GM12891 (cell line): ENCODE data around the gene PEX14.

Experiments
- DNase-seq: peaks from one replicate; pipeline ENCODE4 v3.0.0; 2011; ENCODE audit warnings: low spot score; ENCODE audit not compliant: insufficient read length
- FAIRE-seq: peaks from 2 replicates; lab custom pipeline; 2011; peaks lifted over from hg19 to GRCh38; lab: Jason Lieb, UNC
- PAX5 ChIP-seq: IDR thresholded peaks from 2 replicates; pipeline ENCODE4 v1.6.1; 2011; ENCODE audit warnings: low read length, moderate library complexity, mild to moderate bottlenecking; ENCODE audit not compliant: insufficient read depth, severe bottlenecking
- POLR2A ChIP-seq: IDR thresholded peaks from 2 replicates; pipeline ENCODE4 v1.6.1; 2011; ENCODE audit warnings: low read depth, low read length, control low read depth
- POLR2AphosphoS5 ChIP-seq: IDR thresholded peaks from 2 replicates; pipeline ENCODE4 v1.6.1; 2011; ENCODE audit warnings: low read depth, low read length, control low read depth
- POU2F2 ChIP-seq: IDR thresholded peaks from 2 replicates; pipeline ENCODE4 v1.6.1; 2011; ENCODE audit warnings: low read depth, mild to moderate bottlenecking, control low read depth, low read length, moderate library complexity
- SPI1 ChIP-seq: IDR thresholded peaks from 2 replicates; pipeline ENCODE4 v1.6.1; 2011; ENCODE audit warnings: low read depth, low read length, control low read depth
- TAF1 ChIP-seq: IDR thresholded peaks from 2 replicates; pipeline ENCODE4 v1.6.1; 2011; ENCODE audit warnings: low read depth, low read length, control low read depth

PEX14 gene

DNA sequence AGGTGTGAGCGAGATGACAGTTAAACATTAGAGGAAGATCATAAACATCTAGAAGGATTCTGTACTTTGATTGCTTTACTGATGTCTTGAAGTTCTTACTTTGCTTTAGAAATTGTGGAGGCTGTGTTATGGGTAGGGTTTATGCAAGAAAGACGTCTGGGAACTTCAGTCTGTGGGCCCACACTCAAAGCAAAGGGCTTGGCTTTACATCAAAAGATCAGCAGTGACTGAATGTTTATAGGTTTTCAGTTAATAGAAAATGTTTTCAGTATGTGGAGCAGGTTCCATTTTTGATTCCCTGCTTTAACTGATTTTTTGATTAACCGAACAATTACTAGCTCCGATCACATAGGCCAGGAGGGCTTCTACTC lies 31.9 kb downstream of the PEX14 start:
- no peak for FAIRE-seq
- DNase-seq, result no peak
- TF ChIP-seq TAF1, result no peak
- no peak for TF ChIP-seq POLR2AphosphoS5
- no peak for TF ChIP-seq POLR2A
- TF ChIP-seq SPI1, result no peak
- no peak for TF ChIP-seq PAX5
- TF ChIP-seq POU2F2, result no peak

DNA sequence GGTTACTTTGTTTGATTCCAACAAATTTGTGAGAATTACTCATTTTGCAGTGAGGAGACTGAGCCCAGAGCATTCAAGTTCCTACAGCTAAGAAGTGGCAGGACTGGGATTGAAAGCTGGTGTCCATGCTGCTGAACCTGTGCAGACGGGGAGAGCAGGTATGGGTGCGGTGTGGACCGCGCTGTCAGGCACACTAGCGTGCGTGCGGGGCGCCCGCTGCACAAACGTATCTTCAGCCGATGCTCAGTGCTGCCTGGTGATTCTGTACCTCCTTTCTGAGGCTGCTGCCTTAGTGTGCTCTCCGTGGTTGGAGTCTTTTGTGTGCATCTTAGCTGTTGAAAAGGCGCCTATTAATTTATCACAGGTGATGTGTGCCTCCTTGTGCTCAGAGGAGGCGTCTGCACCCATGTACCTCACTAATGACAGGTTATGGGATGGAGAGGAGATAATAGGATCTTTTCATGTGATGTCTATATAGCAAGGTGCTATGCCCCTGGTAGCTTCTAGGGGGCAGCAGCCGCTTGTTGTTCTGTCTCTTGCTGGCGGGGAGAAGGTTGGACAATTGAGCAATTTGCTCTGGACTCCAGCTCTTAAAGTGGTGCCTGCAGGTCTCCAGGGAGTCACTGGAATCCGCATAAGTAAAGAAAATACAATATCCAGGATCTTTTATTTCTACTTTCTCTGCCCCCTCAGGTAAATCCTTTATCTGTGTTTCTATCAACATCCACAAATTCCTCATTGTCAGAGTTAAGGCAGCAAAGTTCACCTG lies 32.5 kb downstream of the PEX14 start:
- DNase-seq, result peak; percentile 47

DNA sequence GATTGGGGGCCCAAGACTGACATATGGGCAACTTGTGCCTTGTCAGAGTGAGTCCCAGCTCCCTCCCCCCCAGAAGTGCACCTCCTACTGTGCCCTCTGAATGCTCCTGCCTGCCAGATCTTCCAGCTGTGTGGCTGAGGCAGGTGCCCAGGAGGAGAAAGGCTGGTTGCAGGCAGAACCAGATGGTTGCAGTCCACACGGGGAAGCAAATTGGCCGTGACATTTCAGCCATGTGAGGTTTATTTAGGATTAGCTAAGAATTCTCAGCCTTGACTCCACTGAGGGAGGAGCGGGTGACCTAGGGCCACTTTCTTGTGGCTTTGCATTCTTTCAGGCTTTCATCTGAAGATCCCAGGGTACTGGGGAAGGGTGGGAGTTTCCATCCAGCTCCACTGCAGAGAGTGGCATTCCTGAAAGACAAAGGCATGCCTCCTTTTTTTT lies 33.8 kb downstream of the PEX14 start:
- TF ChIP-seq TAF1, result no peak
- TF ChIP-seq POU2F2, result no peak
- TF ChIP-seq POLR2A, result no peak
- TF ChIP-seq SPI1, result no peak
- TF ChIP-seq PAX5, result no peak
- TF ChIP-seq POLR2AphosphoS5, result no peak
- FAIRE-seq (no peak), DNase-seq (no peak)

More for the DNA sequence above, 32.5 kb downstream of the PEX14 start:
- TF ChIP-seq PAX5 (no peak), SPI1 (no peak), POLR2AphosphoS5 (no peak), TAF1 (no peak), POLR2A (no peak), POU2F2 (no peak)
- FAIRE-seq, result peak; percentile 70

DNA sequence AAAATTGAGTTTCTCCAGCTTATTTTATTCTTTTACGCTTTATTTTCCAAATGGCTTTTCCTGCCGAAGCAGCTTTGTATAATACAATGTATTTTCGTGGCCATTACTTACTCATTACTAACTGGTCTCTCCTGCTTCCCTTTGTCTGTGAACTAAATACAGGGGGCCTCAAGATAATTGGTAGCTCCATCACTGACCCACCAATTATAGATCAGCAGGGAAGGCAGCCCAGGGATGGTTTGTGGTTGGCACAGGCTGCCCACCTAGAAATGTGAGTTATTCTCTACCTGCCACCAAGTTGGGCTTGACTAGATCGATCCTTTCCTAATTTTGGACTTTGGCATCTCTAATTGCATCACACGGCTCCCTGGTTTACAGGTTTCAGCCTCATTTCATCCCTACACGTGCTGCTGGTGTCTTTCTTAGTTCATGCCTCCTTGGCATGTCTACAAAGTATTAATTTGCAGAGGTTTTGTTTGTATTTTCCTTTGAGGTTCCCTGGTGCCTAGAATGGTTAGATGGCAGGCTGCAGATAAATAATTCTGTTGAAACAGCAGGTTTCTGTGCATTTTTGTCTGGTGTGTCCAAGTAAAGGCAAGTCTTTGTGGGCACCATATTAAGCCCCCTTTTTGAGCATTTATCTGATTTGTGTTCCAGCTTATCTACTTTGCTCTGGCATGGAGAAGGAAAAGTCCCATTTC lies 35.2 kb downstream of the PEX14 start:
- no peak for FAIRE-seq
- no peak for TF ChIP-seq SPI1
- no peak for TF ChIP-seq POU2F2
- no peak for TF ChIP-seq PAX5
- TF ChIP-seq POLR2AphosphoS5, result no peak
- no peak for TF ChIP-seq TAF1
- TF ChIP-seq POLR2A, result no peak

DNA sequence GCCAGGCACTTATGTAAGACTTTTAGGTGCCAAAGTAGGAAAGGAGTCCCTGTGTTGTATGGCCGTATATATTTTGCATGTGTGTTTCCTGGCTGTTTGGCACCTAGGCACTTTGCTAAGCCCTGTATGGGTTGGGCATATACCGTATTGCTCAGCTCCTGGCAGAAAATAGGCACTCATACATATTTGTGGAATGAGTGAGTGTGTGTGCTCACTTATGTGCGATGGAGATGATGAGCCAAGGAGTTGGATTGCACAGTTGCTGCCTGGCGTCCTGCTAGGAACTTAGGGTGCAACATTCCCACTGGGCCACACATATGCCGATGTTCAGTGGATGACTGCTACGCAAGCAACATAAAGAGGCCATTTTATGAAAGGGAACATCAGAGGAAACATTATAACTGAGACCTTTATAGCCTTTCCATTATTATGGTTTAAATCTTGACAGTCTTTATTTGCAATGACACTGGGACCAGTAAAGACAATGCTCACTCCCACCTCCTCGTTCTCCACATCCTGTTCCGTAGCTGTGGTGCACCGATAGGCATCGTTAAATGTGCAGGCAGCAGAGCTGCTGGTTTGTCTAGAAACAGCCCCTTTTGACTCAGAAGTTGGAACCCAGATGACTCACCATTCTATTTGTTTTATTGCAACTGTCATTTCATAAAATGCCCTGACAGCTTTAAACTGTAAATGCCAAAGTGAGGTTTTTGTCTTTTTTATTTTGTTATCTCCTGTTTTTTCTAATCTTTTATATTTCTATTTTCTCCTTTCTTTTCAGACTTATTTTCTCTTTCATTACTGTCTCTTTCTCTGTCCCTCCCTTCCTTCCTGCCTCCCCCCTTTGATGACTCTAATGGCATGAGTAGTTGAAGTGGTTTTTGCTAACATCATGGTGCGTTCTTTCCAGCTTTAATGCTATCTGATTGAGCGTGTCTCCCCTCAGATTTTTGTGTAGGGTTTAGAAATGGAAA lies 36.1 kb downstream of the PEX14 start:
- peak; percentile 64 for DNase-seq
- peak; percentile 70 for TF ChIP-seq POU2F2
- TF ChIP-seq SPI1, result peak; percentile 44; the same call in 1 of the 2 replicates
- TF ChIP-seq POLR2A, result no peak
- TF ChIP-seq TAF1, result no peak
- no peak for TF ChIP-seq POLR2AphosphoS5
- TF ChIP-seq PAX5, result peak; percentile 69
- FAIRE-seq, result peak; percentile 97

More for the DNA sequence above, 35.2 kb downstream of the PEX14 start:
- no peak for DNase-seq

DNA sequence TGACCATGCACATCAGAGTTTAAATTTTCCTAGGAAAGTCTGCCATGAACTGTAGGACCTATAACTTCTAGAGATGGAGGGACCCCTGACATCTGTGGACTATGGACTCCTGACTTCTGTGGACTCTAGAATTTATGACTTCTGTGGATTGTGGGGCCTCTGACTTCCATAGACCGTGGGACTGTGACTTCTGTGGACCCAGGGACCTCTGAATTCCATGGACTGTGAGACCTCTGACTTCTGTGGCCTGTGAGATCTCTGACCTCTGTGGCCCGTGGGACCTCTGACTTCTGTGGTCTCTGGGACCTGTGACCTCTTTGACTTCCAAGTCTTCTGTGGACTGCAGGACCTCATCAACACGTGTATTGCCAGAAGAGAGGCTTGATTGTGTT lies 36.7 kb downstream of the PEX14 start:
- no peak for FAIRE-seq
- TF ChIP-seq TAF1 (no peak), POLR2A (no peak), SPI1 (no peak), POLR2AphosphoS5 (no peak), POU2F2 (no peak)
- DNase-seq, result no peak

DNA sequence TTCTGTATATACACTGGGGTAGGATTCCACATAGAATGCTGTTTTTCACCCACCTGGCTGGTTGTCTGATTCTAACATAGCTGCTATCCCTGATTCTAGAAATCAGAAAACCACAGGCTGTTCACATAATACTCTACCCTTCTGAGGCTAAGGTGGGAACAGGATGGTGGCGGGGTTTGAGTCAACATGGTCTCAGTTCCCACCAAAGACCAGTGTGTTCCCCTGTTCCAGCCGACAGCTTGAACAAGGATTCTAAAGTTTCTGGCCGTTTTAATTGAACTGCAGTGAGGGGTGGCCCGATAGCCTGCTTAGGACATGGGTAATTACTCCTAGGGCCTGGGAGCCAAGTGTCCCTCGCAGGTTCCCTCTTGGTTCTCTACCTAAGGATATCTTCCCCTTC lies 38.4 kb downstream of the PEX14 start:
- FAIRE-seq (no peak), DNase-seq (no peak)
- TF ChIP-seq POLR2AphosphoS5 (no peak), POU2F2 (no peak), SPI1 (no peak), TAF1 (no peak), POLR2A (no peak), PAX5 (no peak)

DNA sequence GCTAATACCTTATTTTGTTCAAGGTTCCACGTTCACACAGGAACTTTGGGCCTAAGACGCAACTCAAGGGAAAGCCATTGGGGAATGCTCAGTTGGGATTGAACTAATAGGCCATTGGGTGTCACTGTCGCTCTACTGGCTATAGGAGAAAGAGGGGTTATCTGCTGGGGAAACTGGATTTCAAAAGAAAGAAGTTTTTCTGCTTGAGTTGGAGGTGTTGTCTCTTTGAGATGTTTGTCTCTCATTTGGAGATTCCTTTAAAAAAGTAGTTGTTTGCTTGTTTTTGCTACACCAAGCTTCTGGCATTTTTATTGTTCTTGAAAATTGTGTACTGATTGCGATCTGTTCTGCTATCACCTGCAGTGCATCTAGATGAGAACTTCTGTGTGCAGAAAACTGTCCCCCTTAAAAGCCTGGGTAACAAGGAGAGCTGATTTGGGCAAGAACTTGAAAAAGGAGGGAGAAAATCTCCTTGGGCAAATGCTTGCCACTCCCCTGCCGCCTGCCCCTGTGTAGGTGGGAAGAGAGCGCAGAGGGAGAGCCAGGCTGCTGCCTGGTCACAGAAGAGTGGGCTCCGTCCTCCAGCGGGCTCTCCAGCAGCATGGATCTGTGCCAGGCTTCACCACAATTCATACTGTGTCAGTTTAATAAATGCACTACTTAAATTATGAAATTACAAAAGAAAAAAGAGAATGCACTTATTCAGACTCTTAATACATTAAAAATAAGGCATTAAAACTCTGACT lies 39.9 kb downstream of the PEX14 start:
- no peak for DNase-seq
- TF ChIP-seq PAX5, result no peak
- TF ChIP-seq TAF1, result no peak
- TF ChIP-seq POU2F2, result no peak
- TF ChIP-seq POLR2AphosphoS5, result no peak
- TF ChIP-seq POLR2A, result no peak
- TF ChIP-seq SPI1, result no peak
- FAIRE-seq, result no peak
